ENCODE data around the gene BGN.

DNA sequence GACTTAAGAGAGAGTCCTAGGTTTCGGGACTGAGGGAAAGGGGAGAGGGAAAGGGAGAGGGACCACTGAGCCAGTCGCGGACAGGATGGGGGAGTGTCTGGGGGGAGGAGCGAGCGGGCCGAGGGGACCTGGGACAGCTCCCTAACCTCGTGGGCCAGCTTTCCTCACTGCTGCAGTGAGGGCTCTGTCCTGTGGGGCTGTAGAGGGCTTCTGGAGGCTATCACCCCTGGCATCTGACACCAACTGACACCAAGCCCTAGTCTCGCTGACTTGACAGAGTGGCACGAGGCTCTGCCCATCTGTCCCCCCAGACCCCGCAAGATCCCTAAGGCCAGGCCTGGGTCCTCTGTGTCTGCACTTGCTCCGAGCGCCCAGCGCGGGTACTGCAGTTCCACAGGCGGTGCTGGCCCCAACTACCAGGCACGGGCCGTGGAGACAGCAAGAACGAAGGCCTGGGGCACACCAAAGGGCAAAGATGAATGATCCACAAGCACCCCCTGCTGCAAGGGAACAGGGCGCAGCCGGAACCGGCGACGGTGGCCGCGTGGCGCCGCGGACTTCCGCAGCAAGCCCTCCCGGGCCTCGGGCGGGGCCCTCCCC is 24.9 kb upstream of the BGN start:
- TF ChIP-seq, protein P1, sequence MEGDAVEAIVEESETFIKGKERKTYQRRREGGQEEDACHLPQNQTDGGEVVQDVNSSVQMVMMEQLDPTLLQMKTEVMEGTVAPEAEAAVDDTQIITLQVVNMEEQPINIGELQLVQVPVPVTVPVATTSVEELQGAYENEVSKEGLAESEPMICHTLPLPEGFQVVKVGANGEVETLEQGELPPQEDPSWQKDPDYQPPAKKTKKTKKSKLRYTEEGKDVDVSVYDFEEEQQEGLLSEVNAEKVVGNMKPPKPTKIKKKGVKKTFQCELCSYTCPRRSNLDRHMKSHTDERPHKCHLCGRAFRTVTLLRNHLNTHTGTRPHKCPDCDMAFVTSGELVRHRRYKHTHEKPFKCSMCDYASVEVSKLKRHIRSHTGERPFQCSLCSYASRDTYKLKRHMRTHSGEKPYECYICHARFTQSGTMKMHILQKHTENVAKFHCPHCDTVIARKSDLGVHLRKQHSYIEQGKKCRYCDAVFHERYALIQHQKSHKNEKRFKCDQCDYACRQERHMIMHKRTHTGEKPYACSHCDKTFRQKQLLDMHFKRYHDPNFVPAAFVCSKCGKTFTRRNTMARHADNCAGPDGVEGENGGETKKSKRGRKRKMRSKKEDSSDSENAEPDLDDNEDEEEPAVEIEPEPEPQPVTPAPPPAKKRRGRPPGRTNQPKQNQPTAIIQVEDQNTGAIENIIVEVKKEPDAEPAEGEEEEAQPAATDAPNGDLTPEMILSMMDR (conservative IDR thresholded peaks at IDR 0.05; ENCODE audit: low read depth, low read length) = no peak
- TF ChIP-seq EZH2 (IDR thresholded peaks at IDR 0.05; ENCODE audit: low read length, unreplicated experiment) = no peak
